ENCODE results near the gene DOCK4. TPM values are rescaled to one million over a fixed set of nuclear protein-coding genes. Genes with fewer than 3 reads are reported as not detected.
A peak's percentile ranks its signal among the peaks of the same experiment; 100 is the strongest.

DOCK4 gene
- total and polyA plus RNA-seq, 10 of the 15 experiments (the other 5 are each of a cell fraction or from before 2014, with no cell fraction given) = 0.03 to 0.73 (median 0.38) TPM

- FAIRE-seq = no peak
- DNase-seq (ENCODE audit: low read depth, low spot score) = no peak
- RAD21 ChIA-PET (ENCODE audit: unreplicated experiment) = no interaction called here
- Histone ChIP-seq H3K9me3 (replicated peaks; ENCODE audit: control insufficient read depth, insufficient read depth, low read length) (peaks cover 4% of the 10 kb centered on the region; the same call in 2 of the 3 replicates), H3K27me3 (replicated peaks in 1 of 2; ENCODE audit: control insufficient read depth in 2 of 2, insufficient read depth in 2 of 2, low read length in 1 of 2) (no peaks in the 10 kb centered on the region), H3K4me1 (ENCODE audit: control insufficient read depth, insufficient read depth, low read length) (no peaks in the 10 kb centered on the region), H2AFZ (ENCODE audit: control insufficient read depth, low read depth, low read length) (no peak overlapping the region), H3K4me2 (ENCODE audit: control insufficient read depth, insufficient read depth) (no peak overlapping the region), H3K36me3 (ENCODE audit: control insufficient read depth in 2 of 2, insufficient read depth in 2 of 2, low read length in 1 of 2) (no peaks in the 10 kb centered on the region), H3K27ac (ENCODE audit: control insufficient read depth, insufficient read depth) (no peak overlapping the region), H3K79me2 (ENCODE audit: control insufficient read depth, insufficient read depth, low read length) (no peaks in the 10 kb centered on the region), H3K4me3 (no peak overlapping the region), H3K9ac (ENCODE audit: control insufficient read depth, insufficient read depth, low read length) (no peak overlapping the region), H4K20me1 (ENCODE audit: control insufficient read depth, insufficient read depth) (no peaks in the 10 kb centered on the region)
- BruUV-seq (replicated peaks) = no TSS peak
- in situ Hi-C loops (cut with MboI) = no loop called here
- WGBS (ENCODE audit: insufficient coverage, insufficient replicate concordance, low lambda C conversion rate, missing lambda C conversion rate) = 85% methylated on average over 5 of the region's 5 CpGs
- SMC1A ChIA-PET (ENCODE audit: uncharacterized antibody, unreplicated experiment) = interaction anchor here (1.4 kb wide), 1 partner anchor 15 kb away, joined by 3 read pairs; no protein-coding TSS in a partner anchor
- TF ChIP-seq IKZF2 (IDR thresholded peaks at IDR 0.05) (no peak), CBX5 (IDR thresholded peaks at IDR 0.05; ENCODE audit: low read depth) (peak; percentile 92; the same call in 1 of the 2 replicates), MTA3 (IDR thresholded peaks at IDR 0.05; ENCODE audit: borderline replicate concordance, low read length) (no peak)
- POLR2A ChIA-PET = no interaction called here
- intact Hi-C loops (cut with micrococcal nuclease; ENCODE audit: unreplicated experiment) = no loop called here
- ATAC-seq = no peak
- CTCF ChIA-PET = no interaction called here
Measured at GRCh38 chr7:111942450-111943081, 263.6 kb downstream of the DOCK4 start.

GRCh38 chr7:111937163-111937562, 269.0 kb downstream of the DOCK4 start:
- no peaks in the 10 kb centered on the region for H3K4me1 ChIP-seq (ENCODE audit: control insufficient read depth, insufficient read depth, low read length)
- no peak overlapping the region for H2AFZ ChIP-seq (ENCODE audit: control insufficient read depth, low read depth, low read length)
- CTCF ChIA-PET = no interaction called here
- H3K4me2 ChIP-seq (ENCODE audit: control insufficient read depth, insufficient read depth) = no peak overlapping the region
- no peak overlapping the region for H3K27ac ChIP-seq (ENCODE audit: control insufficient read depth, insufficient read depth)
- in situ Hi-C loops (cut with MboI) (no loop called here), intact Hi-C loops (cut with micrococcal nuclease; ENCODE audit: unreplicated experiment) (no loop called here)
- no peak for DNase-seq (ENCODE audit: low read depth, low spot score)
- POLR2A ChIA-PET = no interaction called here
- RAD21 ChIA-PET (ENCODE audit: unreplicated experiment) = no interaction called here
- no peaks in the 10 kb centered on the region for H3K36me3 ChIP-seq (ENCODE audit: control insufficient read depth in 2 of 2, insufficient read depth in 2 of 2, low read length in 1 of 2)
- no TSS peak for BruUV-seq (replicated peaks)
- H3K9me3 ChIP-seq (replicated peaks; ENCODE audit: control insufficient read depth, insufficient read depth, low read length) = no peaks in the 10 kb centered on the region; the same call in 2 of the 3 replicates
- H3K79me2 ChIP-seq (ENCODE audit: control insufficient read depth, insufficient read depth, low read length) = no peaks in the 10 kb centered on the region
- SMC1A ChIA-PET (ENCODE audit: uncharacterized antibody, unreplicated experiment) = no interaction called here
- no peak for FAIRE-seq
- no peaks in the 10 kb centered on the region for H3K27me3 ChIP-seq (replicated peaks in 1 of 2; ENCODE audit: control insufficient read depth in 2 of 2, insufficient read depth in 2 of 2, low read length in 1 of 2)
- WGBS (ENCODE audit: insufficient coverage, insufficient replicate concordance, low lambda C conversion rate, missing lambda C conversion rate) = 100% methylated on average over 1 of the region's 1 CpG
- H4K20me1 ChIP-seq (ENCODE audit: control insufficient read depth, insufficient read depth) = no peaks in the 10 kb centered on the region
- no peak overlapping the region for H3K4me3 ChIP-seq
- no peak for ATAC-seq
- TF ChIP-seq EP300 (IDR thresholded peaks at IDR 0.05; ENCODE audit: borderline replicate concordance in 1 of 2, control insufficient read depth in 1 of 2, low read depth in 2 of 2, low read length in 2 of 2) (no peak), IKZF1 (conservative IDR thresholded peaks at IDR 0.05) (no peak), NKRF (conservative IDR thresholded peaks at IDR 0.05) (no peak), NFIC (IDR thresholded peaks at IDR 0.05; ENCODE audit: low read depth, low read length) (no peak), HDAC2 (IDR thresholded peaks at IDR 0.05) (no peak), IRF5 (IDR thresholded peaks at IDR 0.05; ENCODE audit: borderline replicate concordance) (no peak)
- no peak overlapping the region for H3K9ac ChIP-seq (ENCODE audit: control insufficient read depth, insufficient read depth, low read length)
